Heart right ventricle (tissue), 16 donors: ENCODE measurements around the gene COX20. TPM values are rescaled to one million over a fixed set of nuclear protein-coding genes. Genes with fewer than 3 reads are reported as not detected.

Experiments
- ATAC-seq, 8 donors: fragments of 200-7000 bp; cut with Tn5 transposase; one replicate each; pipeline ENCODE4 v1.9.1; 2020; ENCODE audit warnings: mild to moderate bottlenecking in 8 of 8, moderate library complexity in 8 of 8, moderate number of reproducible peaks in 1 of 8
- DNase-seq, 2 donors: peaks; one replicate each; pipeline ENCODE4 v3.0.0-alpha.2; 2020
- H3K27ac ChIP-seq, 10 donors: fragments of 200-600 bp; sonication (generic) in 2 of 10; one replicate each; pipeline versions ENCODE4 v1.5.0 to v1.8.0; 2020 to 2022; ENCODE audit warnings: mild to moderate bottlenecking in 3 of 10
- H3K27me3 ChIP-seq, 7 donors: fragments of 200-600 bp; one replicate each; pipeline ENCODE4 v1.8.0; 2021 to 2022; ENCODE audit warnings: mild to moderate bottlenecking in 2 of 7
- H3K36me3 ChIP-seq, 9 donors: fragments of 200-600 bp; sonication (generic) in 1 of 9; one replicate each; pipeline versions ENCODE4 v1.5.0 to v1.8.0; 2020 to 2022; ENCODE audit warnings: mild to moderate bottlenecking in 2 of 9
- H3K4me1 ChIP-seq, 9 donors: fragments of 200-600 bp; sonication (generic) in 1 of 9; one replicate each; pipeline versions ENCODE4 v1.5.0 to v1.8.0; 2020 to 2022; ENCODE audit warnings: mild to moderate bottlenecking in 4 of 9
- H3K4me3 ChIP-seq, 10 donors: fragments of 200-600 bp; sonication (generic) in 2 of 10; one replicate each; pipeline versions ENCODE4 v1.5.0 to v1.8.0; 2020 to 2022; ENCODE audit warnings: mild to moderate bottlenecking in 7 of 10, moderate library complexity in 2 of 10
- H3K9me3 ChIP-seq, 11 donors: fragments of 200-600 bp in 10 of 11; sonication (generic) in 2 of 11; one replicate each; pipeline versions ENCODE4 v1.5.0 to v1.8.0; 2013 to 2022; ENCODE audit warnings: mild to moderate bottlenecking in 2 of 11, control low read depth in 1 of 11, moderate library complexity in 1 of 11
- CTCF ChIP-seq, 9 donors: fragments of 200-600 bp; sonication (generic) in 2 of 9; IDR thresholded peaks; one replicate each; pipeline versions ENCODE4 v1.5.0 to v1.8.0; 2021 to 2022; ENCODE audit warnings: antibody characterized with exemption in 9 of 9, mild to moderate bottlenecking in 5 of 9, moderate library complexity in 1 of 9
- WGBS, 2 donors: extraction: QIAGEN DNeasy Blood & Tissue Kit; methylation state at CpG; one replicate each; pipeline ENCODE4 v1.1.7; 2013; ENCODE audit warnings: inconsistent platforms in 1 of 2; 5-methylcytosine and 5-hydroxymethylcytosine counted together
- intact Hi-C, 10 donors: fragments of 100-400 bp; cut with DNase I; formaldehyde crosslinking; loops; one replicate each; pipeline versions ENCODE4 v1.11.1 to v1.14.2; 2022
- polyA plus RNA-seq, 2 donors: library from polyadenylated mRNA; stranded (reverse); fragments of 200-250 nt; gene quantifications; one replicate each; pipeline ENCODE4 v1.2.3, GENCODE V29; 2013
- total RNA-seq, 10 donors: library from RNA; stranded (reverse); fragmentation: NEBNext Ultra II Directional in 3 of 10; extraction: Animal tissue kit (Norgen Biotek cat#: 25700) in 3 of 10; gene quantifications; one replicate each; pipeline versions ENCODE4 v1.2.1 to v1.2.4, GENCODE V29; 2021 to 2023
- donor health status: Arrhythmogenic right ventricular cardiomyopathy.
- donor health status: ischemic (EF 13 %, LVEDD 7.1; RV severe dilation, severe dysfunction).
- donor health status: healthy with polysubstance abuse.
- donor health status: DM: no; HTN: yes; CAD: no.
- donor health status: DM: no; HTN: no; CAD: no.
- donor health status: ischemic (EF 25% LVEDD 6.9; RV normal size, moderate dysfunction).
- donor health status: ischemic (EF 25% LVEDD 5.7; RV mildly dilated, moderate dysfunction).
- donor health status: healthy.
- donor health status: DM: yes; HTN: yes; CAD: no.
- donor health status: Ischemic cardiomyopathy.
- donor health status: ischemic (EF 35%, LVEDD 5.7; RV mildly dilated, moderate dysfunction).
- donor health status: nonischemic (EF 11% LVEDD 7.7; RV severe dilation, severe dysfunction).
- donor health status: DM: yes; HTN: yes; CAD: no.
- donor health status: PGD.
- donor health status: ischemic (EF 29% LVEDD 5.4; RV normal size, mild dysfunction).
- donor health status: nonischemic (EF 23%, LVEDD 6.1; RV moderate dilation, normal function).

COX20 gene
- total and polyA plus RNA-seq, 12 donors = 56.6 to 139 (median 64.4) TPM

DNA sequence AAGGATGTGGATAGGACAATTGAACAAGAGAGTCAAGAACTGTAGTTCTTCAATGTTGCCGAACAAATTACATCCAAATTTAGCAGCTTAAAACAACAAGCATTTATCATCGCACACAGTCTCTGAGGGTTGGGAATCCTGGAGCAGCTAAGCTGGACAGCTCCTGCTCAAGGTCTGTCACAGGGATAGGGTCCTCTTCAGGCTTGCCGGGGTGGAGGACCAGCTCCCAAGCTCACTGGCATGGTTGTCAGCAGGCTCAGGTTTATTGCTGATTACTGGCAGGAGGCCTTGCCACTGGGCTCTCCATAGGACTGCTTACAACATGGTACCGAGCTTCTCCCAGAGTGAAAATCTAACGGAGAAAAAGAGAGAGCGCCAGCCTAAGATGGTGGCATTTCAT is 22.1 kb upstream of the COX20 start:
- intact Hi-C loops = no loop called here
- ATAC-seq (no peak), DNase-seq (no peak)
- WGBS, 2 donors = 80 to 84% methylated on average over 6 of the region's 6 CpGs
- Histone ChIP-seq H3K27me3 (peaks cover 0 to 6% (median 0%) of the 10 kb centered on the region in 7 donors), H3K4me3 (no peak overlapping the region), H3K4me1 (peaks cover 0 to 11% (median 0%) of the 10 kb centered on the region in 9 donors), H3K9me3 (no peaks in the 10 kb centered on the region), H3K27ac (no peak overlapping the region), H3K36me3 (no peaks in the 10 kb centered on the region)
- no peak for TF ChIP-seq CTCF (IDR thresholded peaks at IDR 0.05)

DNA sequence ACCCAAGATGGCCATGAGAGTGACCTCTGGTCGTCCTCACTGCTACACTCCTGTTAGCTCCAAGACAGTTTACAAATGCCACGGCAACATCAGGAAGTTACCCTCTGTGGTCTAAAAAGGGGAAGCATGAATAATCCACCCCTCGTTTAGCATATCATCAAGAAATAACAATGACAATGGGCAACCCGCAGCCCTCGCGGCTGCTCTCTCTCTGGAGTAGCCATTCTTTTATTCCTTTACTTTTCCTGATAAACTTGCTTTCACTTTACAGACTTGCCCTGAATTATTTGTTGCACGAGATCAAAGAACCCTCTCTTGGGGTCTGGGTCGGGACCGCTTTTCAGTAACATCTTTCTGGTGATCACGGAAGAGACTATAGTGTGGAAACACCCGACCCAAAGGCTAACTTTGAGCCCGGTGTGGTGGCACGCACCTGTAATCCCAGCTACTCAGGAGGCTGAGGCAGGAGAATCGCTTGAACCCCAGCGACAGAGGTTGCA is 19.8 kb upstream of the COX20 start:
- H3K36me3 ChIP-seq = no peaks in the 10 kb centered on the region
- no peak for TF ChIP-seq CTCF (IDR thresholded peaks at IDR 0.05)
- peak overlapping the region in 5 of 10 donors; percentile 7 to 52 (median 22) for H3K4me3 ChIP-seq
- 48 to 49% methylated on average over 15 of the region's 15 CpGs for WGBS, 2 donors
- H3K9me3 ChIP-seq = no peaks in the 10 kb centered on the region
- DNase-seq (no peak), ATAC-seq (no peak)
- peaks cover 0 to 6% (median 0%) of the 10 kb centered on the region in 7 donors for H3K27me3 ChIP-seq
- H3K27ac ChIP-seq = peak overlapping the region in 1 of 10 donors; percentile 77
- intact Hi-C loops = no loop called here
- peaks cover 0 to 11% (median 0%) of the 10 kb centered on the region in 9 donors for H3K4me1 ChIP-seq

- H3K27me3 ChIP-seq = peaks cover 0 to 6% (median 0%) of the 10 kb centered on the region in 7 donors
- no peak for ATAC-seq
- no peak for DNase-seq
- intact Hi-C loops = no loop called here
- peaks cover 0 to 11% (median 0%) of the 10 kb centered on the region in 9 donors for H3K4me1 ChIP-seq
- 76 to 85% methylated on average over 12 of the region's 12 CpGs for WGBS, 2 donors
- no peak overlapping the region for H3K27ac ChIP-seq
- no peak for TF ChIP-seq CTCF (IDR thresholded peaks at IDR 0.05)
- no peaks in the 10 kb centered on the region for H3K9me3 ChIP-seq
- no peak overlapping the region for H3K4me3 ChIP-seq
- no peaks in the 10 kb centered on the region for H3K36me3 ChIP-seq
These were observed 18.0 kb upstream of the COX20 start for GRCh38 chr1:244817415-244817894.

DNA sequence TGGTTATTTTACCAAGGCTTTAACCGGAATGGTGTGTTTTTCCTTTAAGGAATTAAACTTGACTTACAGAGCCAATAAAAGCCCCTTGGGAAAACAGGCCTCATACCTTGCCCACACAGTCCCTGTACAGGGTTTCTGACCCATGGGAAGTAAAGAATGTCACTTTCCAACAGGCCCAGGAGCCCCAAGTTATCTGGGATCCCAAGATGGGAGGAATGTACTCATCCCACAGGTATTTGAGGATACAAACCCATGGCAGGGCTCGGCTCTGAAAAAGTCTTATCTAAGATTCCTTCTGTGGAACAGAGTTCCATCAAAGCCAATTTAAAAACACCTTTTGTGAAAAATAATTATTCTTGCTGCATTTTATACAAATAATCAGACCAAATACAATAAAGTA is 15.3 kb upstream of the COX20 start:
- TF ChIP-seq CTCF (IDR thresholded peaks at IDR 0.05) = no peak
- intact Hi-C loops = no loop called here
- H3K27me3 ChIP-seq = peaks cover 0 to under 1% (median 0%) of the 10 kb centered on the region in 7 donors
- no peaks in the 10 kb centered on the region for H3K36me3 ChIP-seq
- no peak overlapping the region for H3K27ac ChIP-seq
- peaks cover 0 to 11% (median 0%) of the 10 kb centered on the region in 9 donors for H3K4me1 ChIP-seq
- H3K4me3 ChIP-seq = no peak overlapping the region
- ATAC-seq (no peak), DNase-seq (no peak)
- H3K9me3 ChIP-seq = no peaks in the 10 kb centered on the region
- 71 to 73% methylated on average over 2 of the region's 2 CpGs for WGBS, 2 donors
